H9 (cell line): ENCODE measurements around the gene CSAD. TPM values are rescaled to one million over a fixed set of nuclear protein-coding genes. Genes with fewer than 3 reads are reported as not detected.

Experiments
- DNase-seq: peaks from one replicate; pipeline ENCODE4 v3.0.0-alpha.2; 2017
- H2AFZ ChIP-seq: one replicate; pipeline ENCODE4 v1.6.1; 2013; ENCODE audit warnings: mild to moderate bottlenecking, low read length, control low read depth, moderate library complexity
- H2AK5ac ChIP-seq: 2 replicates; pipeline ENCODE4 v1.6.1; 2013; ENCODE audit warnings: low read length, control low read depth, mixed read lengths; ENCODE audit not compliant: insufficient read length
- H2BK120ac ChIP-seq: one replicate; pipeline ENCODE4 v1.6.1; 2013; ENCODE audit warnings: low read depth, mild to moderate bottlenecking, low read length, control low read depth, inconsistent platforms; ENCODE audit not compliant: poor library complexity, severe bottlenecking
- H2BK12ac ChIP-seq: 2 replicates; pipeline ENCODE4 v1.6.1; 2013; ENCODE audit warnings: low read length, control low read depth, mixed read lengths, low read depth; ENCODE audit not compliant: insufficient read length
- H2BK15ac ChIP-seq: 2 replicates; pipeline ENCODE4 v1.6.1; 2013; ENCODE audit warnings: low read depth, low read length, control low read depth
- H2BK20ac ChIP-seq: one replicate; pipeline ENCODE4 v1.6.1; 2013; ENCODE audit warnings: low read depth, mild to moderate bottlenecking, low read length, control low read depth, inconsistent platforms; ENCODE audit not compliant: poor library complexity, severe bottlenecking
- H2BK5ac ChIP-seq: 2 replicates; pipeline ENCODE4 v1.6.1; 2013; ENCODE audit warnings: low read length, control low read depth, mixed read lengths; ENCODE audit not compliant: insufficient read length
- H3K14ac ChIP-seq: 2 replicates; pipeline ENCODE4 v1.6.1; 2013; ENCODE audit warnings: low read length, control low read depth; ENCODE audit not compliant: insufficient read depth
- H3K18ac ChIP-seq: 2 replicates; pipeline ENCODE4 v1.6.1; 2013; ENCODE audit warnings: low read depth, mild to moderate bottlenecking, mixed read lengths, low read length, control low read depth; ENCODE audit not compliant: insufficient read length
- H3K23ac ChIP-seq: 2 replicates; pipeline ENCODE4 v1.6.1; 2013; ENCODE audit warnings: low read length, control low read depth, mixed read lengths, low read depth; ENCODE audit not compliant: insufficient read length
- H3K23me2 ChIP-seq: 2 replicates; pipeline ENCODE4 v1.6.1; 2013; ENCODE audit warnings: low read depth, mild to moderate bottlenecking, mixed read lengths, low read length, control low read depth; ENCODE audit not compliant: insufficient read length, poor library complexity, severe bottlenecking
- H3K27ac ChIP-seq: 2 replicates; pipeline ENCODE4 v1.5.1; 2013; ENCODE audit warnings: low read length, control low read depth, mixed read lengths, low read depth; ENCODE audit not compliant: insufficient read length
- H3K27me3 ChIP-seq: 2 replicates; pipeline ENCODE4 v1.6.1; 2013; ENCODE audit warnings: low read length, control low read depth, inconsistent platforms; ENCODE audit not compliant: insufficient read depth
- H3K4ac ChIP-seq: 2 replicates; pipeline ENCODE4 v1.6.1; 2013; ENCODE audit warnings: low read depth, mild to moderate bottlenecking, control low read depth, inconsistent platforms, low read length, moderate library complexity
- H3K4me1 ChIP-seq: 2 replicates; pipeline ENCODE4 v1.6.1; 2013; ENCODE audit warnings: low read length, control low read depth, inconsistent platforms; ENCODE audit not compliant: insufficient read depth
- H3K4me2 ChIP-seq: 2 replicates; pipeline ENCODE4 v1.6.1; 2013; ENCODE audit warnings: low read length, control low read depth, mixed read lengths; ENCODE audit not compliant: insufficient read length, insufficient read depth
- H3K56ac ChIP-seq: 2 replicates; pipeline ENCODE4 v1.6.1; 2013; ENCODE audit warnings: low read depth, mild to moderate bottlenecking, mixed read lengths, low read length, control low read depth; ENCODE audit not compliant: insufficient read length
- H3K79me1 ChIP-seq: 2 replicates; pipeline ENCODE4 v1.6.1; 2013; ENCODE audit warnings: low read depth, mild to moderate bottlenecking, moderate library complexity, low read length, control low read depth, inconsistent platforms; ENCODE audit not compliant: insufficient read depth, poor library complexity, severe bottlenecking
- H3K79me2 ChIP-seq: 2 replicates; pipeline ENCODE4 v1.6.1; 2013; ENCODE audit warnings: low read length, control low read depth, inconsistent platforms; ENCODE audit not compliant: insufficient read depth
- H3K9ac ChIP-seq: 2 replicates; pipeline ENCODE4 v1.6.1; 2013; ENCODE audit warnings: low read length, control low read depth, mixed read lengths; ENCODE audit not compliant: insufficient read length; ENCODE audit errors: extremely low read depth
- H3K9me3 ChIP-seq: one replicate; pipeline ENCODE4 v1.6.1; 2013; ENCODE audit warnings: low read depth, low read length, inconsistent platforms; ENCODE audit not compliant: control insufficient read depth
- H3T11ph ChIP-seq: one replicate; pipeline ENCODE4 v1.6.1; 2013; ENCODE audit warnings: mild to moderate bottlenecking, low read length, control low read depth, inconsistent platforms
- H4K20me1 ChIP-seq: one replicate; pipeline ENCODE4 v1.6.1; 2013; ENCODE audit not compliant: control insufficient read depth, insufficient read length, insufficient read depth
- H4K5ac ChIP-seq: 2 replicates; pipeline ENCODE4 v1.6.1; 2013; ENCODE audit warnings: low read depth, mild to moderate bottlenecking, mixed read lengths, low read length, control low read depth; ENCODE audit not compliant: insufficient read length
- H4K8ac ChIP-seq: replicated peaks from 2 replicates; pipeline ENCODE4 v1.6.1; 2013; ENCODE audit warnings: low read length, control low read depth, mixed read lengths, low read depth; ENCODE audit not compliant: insufficient read length
- H4K91ac ChIP-seq: 2 replicates; pipeline ENCODE4 v1.6.1; 2013; ENCODE audit warnings: low read depth, mild to moderate bottlenecking, moderate library complexity, mixed read lengths, low read length, control low read depth; ENCODE audit not compliant: insufficient read length
- H3K27ac Mint-ChIP-seq, 3 experiments: 2 replicates in 2 of 3; 3 replicates in 1 of 3; pipeline ENCODE4 v1.8.0; 2020 to 2021; ENCODE audit warnings: mixed read lengths in 3 of 3, mild to moderate bottlenecking in 1 of 3, moderate library complexity in 1 of 3
- H3K27me3 Mint-ChIP-seq: 2 replicates; pipeline ENCODE4 v1.8.0; 2021; ENCODE audit warnings: low read depth, mild to moderate bottlenecking, moderate library complexity, mixed read lengths
- H3K36me3 Mint-ChIP-seq, 3 experiments: 2 replicates in 2 of 3; 3 replicates in 1 of 3; pipeline ENCODE4 v1.8.0; 2020 to 2021; ENCODE audit warnings: low read depth in 3 of 3, mixed read lengths in 3 of 3; ENCODE audit not compliant: insufficient read depth in 1 of 3
- H3K4me1 Mint-ChIP-seq, 2 experiments: 2 replicates each; pipeline ENCODE4 v1.8.0; 2020; ENCODE audit warnings: mixed read lengths in 2 of 2
- H3K4me3 Mint-ChIP-seq, 2 experiments: 2 replicates in 1 of 2; 3 replicates in 1 of 2; pipeline ENCODE4 v1.8.0; 2020 to 2021; ENCODE audit warnings: mild to moderate bottlenecking in 2 of 2, mixed read lengths in 2 of 2, moderate library complexity in 1 of 2
- H3K9me3 Mint-ChIP-seq, 2 experiments: 2 replicates in 1 of 2; 3 replicates in 1 of 2; pipeline ENCODE4 v1.8.0; 2020; ENCODE audit warnings: mild to moderate bottlenecking in 2 of 2, mixed read lengths in 2 of 2, moderate library complexity in 1 of 2
- WGBS: extraction: QIAGEN DNeasy Blood & Tissue Kit; methylation state at CpG from one replicate; pipeline ENCODE4 v1.1.7; 2013; ENCODE audit warnings: missing lambda C conversion rate, low lambda C conversion rate, mixed read lengths; ENCODE audit not compliant: insufficient read length; ENCODE audit errors: extremely low coverage; 5-methylcytosine and 5-hydroxymethylcytosine counted together
- total RNA-seq: library from RNA; stranded (reverse); gene quantifications from 2 replicates; pipeline ENCODE4 v1.2.1, GENCODE V29; 2021
- TF ChIP-seq, protein P1 (sequence below): fragments of 200-600 bp; sonication (generic); conservative IDR thresholded peaks from 3 replicates; pipeline ENCODE4 v1.8.0; 2021; ENCODE audit warnings: antibody characterized with exemption, mild to moderate bottlenecking

The CSAD gene
- total RNA-seq, 1 experiment from 2014 or later: 7.4 TPM

DNA sequence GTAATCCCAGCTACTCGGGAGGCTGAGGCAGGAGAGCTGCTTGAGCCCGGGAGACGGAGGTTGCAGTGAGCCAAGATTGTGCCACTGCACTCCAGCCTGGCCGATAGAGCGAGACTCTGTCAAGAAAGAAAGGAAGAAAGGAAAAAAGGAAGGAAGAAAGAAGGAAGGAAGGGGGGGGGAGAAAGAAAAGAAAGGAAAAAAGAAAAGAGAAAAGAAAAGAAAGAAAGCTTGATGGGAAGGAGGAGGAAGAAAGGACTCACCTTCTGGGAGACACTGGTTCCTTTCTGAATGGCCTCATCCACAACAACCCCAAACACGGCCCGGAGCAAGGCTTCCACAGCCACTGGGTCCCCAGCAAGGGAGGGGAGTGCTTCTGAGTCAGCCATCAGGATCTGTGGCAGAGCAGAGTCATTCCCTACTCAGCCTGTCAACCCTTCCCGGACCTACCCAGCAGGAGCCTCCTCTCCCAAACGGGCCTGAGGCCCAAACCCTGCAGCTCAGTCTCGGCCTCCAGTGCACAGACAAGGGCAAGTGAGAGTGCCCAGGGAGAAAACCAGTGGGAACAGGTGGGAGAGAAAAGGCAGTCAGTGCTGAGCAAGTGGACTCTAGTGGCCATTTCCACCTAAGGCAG lies 7.5 kb downstream of the CSAD start:
- H3K9me3 ChIP-seq: no peaks in the 10 kb centered on the region
- no peak overlapping the region for H2BK5ac ChIP-seq
- peaks cover 95% of the 10 kb centered on the region for H3K27me3 Mint-ChIP-seq
- H3K4me2 ChIP-seq: no peak overlapping the region
- no peak overlapping the region for H3K27ac Mint-ChIP-seq
- peaks cover 0 to 6% (median 0%) of the 10 kb centered on the region in 3 experiments; a peak in 1 of 7 replicates for H3K36me3 Mint-ChIP-seq
- no peaks in the 10 kb centered on the region for H4K20me1 ChIP-seq
- no peak overlapping the region for H2BK12ac ChIP-seq
- H2AK5ac ChIP-seq: no peak overlapping the region
- no peak overlapping the region for H3K14ac ChIP-seq
- H3K9ac ChIP-seq: no peak overlapping the region
- TF ChIP-seq, protein P1, sequence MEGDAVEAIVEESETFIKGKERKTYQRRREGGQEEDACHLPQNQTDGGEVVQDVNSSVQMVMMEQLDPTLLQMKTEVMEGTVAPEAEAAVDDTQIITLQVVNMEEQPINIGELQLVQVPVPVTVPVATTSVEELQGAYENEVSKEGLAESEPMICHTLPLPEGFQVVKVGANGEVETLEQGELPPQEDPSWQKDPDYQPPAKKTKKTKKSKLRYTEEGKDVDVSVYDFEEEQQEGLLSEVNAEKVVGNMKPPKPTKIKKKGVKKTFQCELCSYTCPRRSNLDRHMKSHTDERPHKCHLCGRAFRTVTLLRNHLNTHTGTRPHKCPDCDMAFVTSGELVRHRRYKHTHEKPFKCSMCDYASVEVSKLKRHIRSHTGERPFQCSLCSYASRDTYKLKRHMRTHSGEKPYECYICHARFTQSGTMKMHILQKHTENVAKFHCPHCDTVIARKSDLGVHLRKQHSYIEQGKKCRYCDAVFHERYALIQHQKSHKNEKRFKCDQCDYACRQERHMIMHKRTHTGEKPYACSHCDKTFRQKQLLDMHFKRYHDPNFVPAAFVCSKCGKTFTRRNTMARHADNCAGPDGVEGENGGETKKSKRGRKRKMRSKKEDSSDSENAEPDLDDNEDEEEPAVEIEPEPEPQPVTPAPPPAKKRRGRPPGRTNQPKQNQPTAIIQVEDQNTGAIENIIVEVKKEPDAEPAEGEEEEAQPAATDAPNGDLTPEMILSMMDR: no peak
- H3K18ac ChIP-seq: no peak overlapping the region
- H2BK120ac ChIP-seq: no peak overlapping the region
- H4K91ac ChIP-seq: no peak overlapping the region
- no peaks in the 10 kb centered on the region for H3K23me2 ChIP-seq
- no peak overlapping the region for H2BK15ac ChIP-seq
- H3K9me3 Mint-ChIP-seq: no peaks in the 10 kb centered on the region; a peak in 1 of 5 replicates
- H3K79me1 ChIP-seq: no peaks in the 10 kb centered on the region
- no peaks in the 10 kb centered on the region; the same call in 1 of the 2 replicates for H3K4me1 ChIP-seq
- no peak for DNase-seq
- no peak overlapping the region for H3K4me3 Mint-ChIP-seq
- H3K79me2 ChIP-seq: no peaks in the 10 kb centered on the region
- H3K56ac ChIP-seq: no peak overlapping the region
- H3K4ac ChIP-seq: no peak overlapping the region
- H2BK20ac ChIP-seq: no peak overlapping the region
- peaks cover 11 to 21% of the 10 kb centered on the region in 2 experiments for H3K4me1 Mint-ChIP-seq
- H2AFZ ChIP-seq: no peak overlapping the region
- H4K8ac ChIP-seq: no peak overlapping the region
- no peak overlapping the region for H4K5ac ChIP-seq
- peaks cover 26% of the 10 kb centered on the region for H3K27me3 ChIP-seq
- no peak overlapping the region for H3K27ac ChIP-seq
- WGBS: no CpG with 5 or more reads among the region's 10 CpGs
- H3T11ph ChIP-seq: no peak overlapping the region
- no peak overlapping the region for H3K23ac ChIP-seq
